ENCODE data around the gene ATP2C1. TPM values are rescaled to one million over a fixed set of nuclear protein-coding genes. Genes with fewer than 3 reads are reported as not detected.
A peak's percentile ranks its signal among the peaks of the same experiment; 100 is the strongest.

ATP2C1 gene
- total and polyA plus RNA-seq, 9 of the 15 experiments (the other 6 are each of a cell fraction or from before 2014, with no cell fraction given): 10.0 to 53.5 (median 27.9) TPM

DNA sequence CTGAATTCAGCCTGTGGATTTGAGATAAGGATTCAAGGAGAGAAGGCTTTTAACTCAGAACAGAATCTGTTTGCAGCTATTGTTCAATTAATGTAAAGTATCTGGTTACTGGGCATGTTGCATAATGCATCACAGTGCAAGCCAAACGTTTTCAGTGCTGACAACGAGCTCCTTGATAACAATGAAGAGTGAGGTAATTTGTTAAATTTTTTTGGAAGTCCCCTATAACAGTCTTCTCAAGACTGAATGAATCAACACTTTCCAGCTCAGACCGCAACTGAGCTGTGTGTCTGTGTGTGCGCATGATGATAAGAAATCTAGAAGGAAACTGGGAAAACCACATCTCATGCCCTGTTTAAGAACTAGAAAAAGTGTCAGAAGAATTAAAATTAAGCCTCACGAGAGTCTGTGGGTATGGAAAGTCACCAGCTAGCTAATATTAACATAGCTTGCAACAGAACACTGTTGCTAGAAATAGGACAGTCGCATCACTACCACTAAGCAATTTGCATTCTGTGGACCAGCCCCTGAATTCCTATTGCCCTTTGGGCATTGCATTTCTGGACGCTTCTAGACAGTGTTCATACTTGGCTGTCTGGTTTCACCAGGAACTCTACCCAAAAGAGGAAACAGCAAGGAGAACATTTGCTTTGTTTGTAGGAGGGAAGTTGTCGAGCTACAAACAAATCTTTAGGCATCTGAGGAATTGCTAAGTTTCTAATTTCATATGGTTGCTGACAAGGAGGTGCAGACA, 43.7 kb upstream of the ATP2C1 start (continued):
- no peak for TF ChIP-seq EWSR1 (IDR thresholded peaks at IDR 0.05; ENCODE audit: borderline replicate concordance, low read depth, partially characterized antibody)
- no peak; the same call in 1 of the 2 replicates for TF ChIP-seq ZBTB2 (IDR thresholded peaks at IDR 0.05)
- TF ChIP-seq USF2 (CRISPR knock-in tag; IDR thresholded peaks at IDR 0.05): no peak
- no peak for TF ChIP-seq NR4A1 (CRISPR knock-in tag; IDR thresholded peaks at IDR 0.05)
- no peak for TF ChIP-seq NR4A1 (tag; IDR thresholded peaks at IDR 0.05)
- TF ChIP-seq IFI16 (CRISPR knock-in tag; IDR thresholded peaks at IDR 0.05): no peak
- TF ChIP-seq, protein P1, sequence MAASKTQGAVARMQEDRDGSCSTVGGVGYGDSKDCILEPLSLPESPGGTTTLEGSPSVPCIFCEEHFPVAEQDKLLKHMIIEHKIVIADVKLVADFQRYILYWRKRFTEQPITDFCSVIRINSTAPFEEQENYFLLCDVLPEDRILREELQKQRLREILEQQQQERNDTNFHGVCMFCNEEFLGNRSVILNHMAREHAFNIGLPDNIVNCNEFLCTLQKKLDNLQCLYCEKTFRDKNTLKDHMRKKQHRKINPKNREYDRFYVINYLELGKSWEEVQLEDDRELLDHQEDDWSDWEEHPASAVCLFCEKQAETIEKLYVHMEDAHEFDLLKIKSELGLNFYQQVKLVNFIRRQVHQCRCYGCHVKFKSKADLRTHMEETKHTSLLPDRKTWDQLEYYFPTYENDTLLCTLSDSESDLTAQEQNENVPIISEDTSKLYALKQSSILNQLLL (CRISPR knock-in tag; IDR thresholded peaks at IDR 0.05; ENCODE audit: borderline replicate concordance): no peak
- TF ChIP-seq ZKSCAN1 (IDR thresholded peaks at IDR 0.05; ENCODE audit: low read depth, low read length): no peak
- no peak for TF ChIP-seq SNIP1 (IDR thresholded peaks at IDR 0.05; ENCODE audit: low read depth)
- no peak for TF ChIP-seq NR2C2 (CRISPR knock-in tag; IDR thresholded peaks at IDR 0.05)
- TF ChIP-seq NR2C2 (tag; IDR thresholded peaks at IDR 0.05): no peak
- TF ChIP-seq MAX (CRISPR knock-in tag; IDR thresholded peaks at IDR 0.05): no peak
- no peak for TF ChIP-seq ZFP1 (CRISPR knock-in tag; IDR thresholded peaks at IDR 0.05)
- TF ChIP-seq SMC3 (conservative IDR thresholded peaks at IDR 0.05; ENCODE audit: insufficient read depth, low read depth, low read length): no peak
- TF ChIP-seq E2F8 (IDR thresholded peaks at IDR 0.05; ENCODE audit: low read depth, partially characterized antibody): no peak
- TF ChIP-seq CCAR2 (IDR thresholded peaks at IDR 0.05; ENCODE audit: low read depth, low read length): no peak
- TF ChIP-seq POLR2A (conservative IDR thresholded peaks at IDR 0.05): 0 out of 2 replicates have a peak, but pooled peaks have one; percentile 49
- no peak for TF ChIP-seq MIER1 (IDR thresholded peaks at IDR 0.05; ENCODE audit: low read depth)
- TF ChIP-seq MTA3 (IDR thresholded peaks at IDR 0.05; ENCODE audit: borderline replicate concordance): 0 out of 2 replicates have a peak, but pooled peaks have one; percentile 50
- no peak for TF ChIP-seq ZNF707 (CRISPR knock-in tag; conservative IDR thresholded peaks at IDR 0.05)
- TF ChIP-seq SMARCB1 (IDR thresholded peaks at IDR 0.05; ENCODE audit: insufficient read length, low read depth): no peak
- no peak for TF ChIP-seq PHF21A (IDR thresholded peaks at IDR 0.05; ENCODE audit: borderline replicate concordance, low read depth)
- no peak for TF ChIP-seq ZNF764 (CRISPR knock-in tag; IDR thresholded peaks at IDR 0.05; ENCODE audit: low read depth)
